Heart left ventricle (tissue), 16 donors: ENCODE data around the gene SNX22. TPM values are rescaled to one million over a fixed set of nuclear protein-coding genes. Genes with fewer than 3 reads are reported as not detected.
A peak's percentile ranks its signal among the peaks of the same experiment; 100 is the strongest.
"Not testable (repeated sequence)": the region's sequence is repeated elsewhere in the genome, so short reads cannot be mapped to it uniquely, and the experiment has no call there.

Experiments
- ATAC-seq, 4 donors: fragments of 200-7000 bp; cut with Tn5 transposase; one replicate each; pipeline ENCODE4 v1.9.1; 2020 to 2022; ENCODE audit warnings: moderate library complexity in 4 of 4, mild to moderate bottlenecking in 3 of 4, moderate number of reproducible peaks in 1 of 4
- DNase-seq, 5 donors: peaks; one replicate each; pipeline ENCODE4 v3.0.0-alpha.2; 2020
- H3K27ac ChIP-seq, 12 donors: fragments of 200-600 bp; sonication (generic) in 4 of 12; one replicate each; pipeline versions ENCODE4 v1.5.0 to v1.8.0; 2016 to 2022; ENCODE audit warnings: mild to moderate bottlenecking in 2 of 12
- H3K27me3 ChIP-seq, 9 donors: fragments of 200-600 bp; sonication (generic) in 2 of 9; one replicate each; pipeline versions ENCODE4 v1.5.1 to v1.8.0; 2016 to 2022; ENCODE audit warnings: mild to moderate bottlenecking in 3 of 9
- H3K36me3 ChIP-seq, 9 donors: fragments of 200-600 bp; sonication (generic) in 2 of 9; one replicate each; pipeline versions ENCODE4 v1.5.0 to v1.8.0; 2018 to 2022; ENCODE audit warnings: mild to moderate bottlenecking in 2 of 9
- H3K4me1 ChIP-seq, 12 donors: fragments of 200-600 bp; sonication (generic) in 4 of 12; one replicate each; pipeline versions ENCODE4 v1.5.0 to v1.8.0; 2016 to 2022; ENCODE audit warnings: mild to moderate bottlenecking in 3 of 12
- H3K4me3 ChIP-seq, 12 donors: fragments of 200-600 bp; sonication (generic) in 4 of 12; one replicate each; pipeline versions ENCODE4 v1.5.0 to v1.8.0; 2017 to 2022; ENCODE audit warnings: mild to moderate bottlenecking in 9 of 12, moderate library complexity in 4 of 12
- H3K9me3 ChIP-seq, 12 donors: fragments of 200-600 bp; sonication (generic) in 4 of 12; one replicate each; pipeline versions ENCODE4 v1.5.0 to v1.8.0; 2016 to 2022; ENCODE audit warnings: mild to moderate bottlenecking in 1 of 12
- POLR2A ChIP-seq, 2 donors: fragments of 450-650 bp; IDR thresholded peaks; one replicate each; pipeline ENCODE4 v1.6.1; 2017; ENCODE audit warnings: antibody characterized with exemption in 2 of 2, mild to moderate bottlenecking in 2 of 2, moderate library complexity in 2 of 2
- WGBS, 4 donors: extraction: QIAGEN DNeasy Blood & Tissue Kit in 2 of 4; methylation state at CpG; one replicate each; pipeline versions ENCODE4 v1.1.5 to v1.1.7; 2013 to 2018; 5-methylcytosine and 5-hydroxymethylcytosine counted together
- intact Hi-C, 10 donors: fragments of 100-400 bp; cut with DNase I; formaldehyde crosslinking; loops; one replicate each; pipeline versions ENCODE4 v1.11.1 to v1.14.2; 2022
- polyA plus RNA-seq, 2 donors: library from polyadenylated mRNA; stranded (reverse); fragments of 200-250 nt; gene quantifications; one replicate each; pipeline ENCODE4 v1.2.3, GENCODE V29; 2013
- total RNA-seq, 9 donors: library from RNA; depleted of rRNA in 2 of 9; stranded (reverse); fragments of >200 nt in 2 of 9; fragmentation: NEBNext Ultra II Directional in 3 of 9; extraction: Animal tissue kit (Norgen Biotek cat#: 25700) in 3 of 9; gene quantifications; one replicate each; pipeline versions ENCODE4 v1.1.0 to v1.2.4, GENCODE V29; 2016 to 2023
- TF ChIP-seq, protein P1 (sequence below), 12 donors: fragments of 200-600 bp; sonication (generic) in 4 of 12; IDR thresholded peaks; one replicate each; pipeline versions ENCODE4 v1.5.0 to v1.8.0; 2018 to 2022; ENCODE audit warnings: antibody characterized with exemption in 12 of 12, mild to moderate bottlenecking in 5 of 12
- donor health status: ischemic (EF 13 %, LVEDD 7.1; RV severe dilation, severe dysfunction).
- donor health status: healthy with polysubstance abuse.
- donor health status: DM: no; HTN: yes; CAD: no.
- donor health status: DM: no; HTN: no; CAD: no.
- donor health status: ischemic (EF 25% LVEDD 6.9; RV normal size, moderate dysfunction).
- donor health status: ischemic (EF 25% LVEDD 5.7; RV mildly dilated, moderate dysfunction).
- donor health status: healthy.
- donor health status: DM: yes; HTN: yes; CAD: no.
- donor health status: ischemic (EF 35%, LVEDD 5.7; RV mildly dilated, moderate dysfunction).
- donor health status: nonischemic (EF 11% LVEDD 7.7; RV severe dilation, severe dysfunction).
- donor health status: DM: yes; HTN: yes; CAD: no.
- donor health status: PGD.
- donor health status: ischemic (EF 29% LVEDD 5.4; RV normal size, mild dysfunction).
- donor health status: nonischemic (EF 23%, LVEDD 6.1; RV moderate dilation, normal function).

Gene SNX22
- total and polyA plus RNA-seq, 11 donors: 0.71 to 6.7 (median 1.9) TPM

GRCh38 chr15:64107337-64107736, 44.2 kb upstream of the SNX22 start:
- intact Hi-C loops: loop anchor here in 1 of 10 donors (5.0 kb wide), 1 partner anchor 45 kb away; the partner anchor contains the start of gene SNX22
- ATAC-seq (no peak), DNase-seq (no peak)
- H3K9me3 ChIP-seq: no peaks in the 10 kb centered on the region
- WGBS, 4 donors: 88 to 100% (median 97%) methylated on average over 1 of the region's 1 CpG
- no peaks in the 10 kb centered on the region for H3K27me3 ChIP-seq
- peak overlapping the region in 1 of 12 donors; percentile 16 for H3K27ac ChIP-seq
- H3K4me3 ChIP-seq: no peak overlapping the region
- H3K36me3 ChIP-seq: peaks cover 0 to 2% (median 0%) of the 10 kb centered on the region in 9 donors
- peaks cover 3 to 92% (median 58%) of the 10 kb centered on the region in 12 donors for H3K4me1 ChIP-seq
- TF ChIP-seq, protein P1, sequence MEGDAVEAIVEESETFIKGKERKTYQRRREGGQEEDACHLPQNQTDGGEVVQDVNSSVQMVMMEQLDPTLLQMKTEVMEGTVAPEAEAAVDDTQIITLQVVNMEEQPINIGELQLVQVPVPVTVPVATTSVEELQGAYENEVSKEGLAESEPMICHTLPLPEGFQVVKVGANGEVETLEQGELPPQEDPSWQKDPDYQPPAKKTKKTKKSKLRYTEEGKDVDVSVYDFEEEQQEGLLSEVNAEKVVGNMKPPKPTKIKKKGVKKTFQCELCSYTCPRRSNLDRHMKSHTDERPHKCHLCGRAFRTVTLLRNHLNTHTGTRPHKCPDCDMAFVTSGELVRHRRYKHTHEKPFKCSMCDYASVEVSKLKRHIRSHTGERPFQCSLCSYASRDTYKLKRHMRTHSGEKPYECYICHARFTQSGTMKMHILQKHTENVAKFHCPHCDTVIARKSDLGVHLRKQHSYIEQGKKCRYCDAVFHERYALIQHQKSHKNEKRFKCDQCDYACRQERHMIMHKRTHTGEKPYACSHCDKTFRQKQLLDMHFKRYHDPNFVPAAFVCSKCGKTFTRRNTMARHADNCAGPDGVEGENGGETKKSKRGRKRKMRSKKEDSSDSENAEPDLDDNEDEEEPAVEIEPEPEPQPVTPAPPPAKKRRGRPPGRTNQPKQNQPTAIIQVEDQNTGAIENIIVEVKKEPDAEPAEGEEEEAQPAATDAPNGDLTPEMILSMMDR (IDR thresholded peaks at IDR 0.05): no peak
- TF ChIP-seq POLR2A (IDR thresholded peaks at IDR 0.05): no peak

DNA sequence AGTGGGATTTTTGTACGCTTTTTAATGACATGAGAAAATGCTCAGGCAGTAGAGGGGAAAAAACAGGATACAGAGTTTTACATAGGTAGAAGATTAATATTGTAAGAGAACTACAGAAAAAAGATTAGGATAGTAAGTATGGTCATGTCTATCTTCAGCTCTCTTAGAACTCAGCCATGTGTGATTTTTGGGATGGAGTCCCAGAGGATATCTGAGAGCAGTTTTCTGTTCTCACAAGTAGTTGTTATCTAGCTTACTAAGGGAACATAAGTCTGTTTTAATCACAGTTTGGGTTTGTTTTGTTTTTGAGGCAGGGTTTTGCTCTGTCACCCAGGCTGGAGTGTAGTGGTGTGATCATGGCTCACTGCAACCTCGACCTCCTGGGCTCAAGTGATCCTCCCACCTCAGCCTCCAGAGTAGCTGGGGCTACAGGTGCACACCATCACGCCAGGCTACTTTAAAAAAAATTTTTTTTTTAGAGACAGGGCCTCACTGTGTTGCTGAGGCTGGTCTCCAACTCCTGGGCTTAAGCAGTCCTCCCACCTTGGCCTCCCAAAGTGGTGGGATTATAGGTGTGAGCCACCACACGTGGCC, 41.3 kb upstream of the SNX22 start:
- Histone ChIP-seq H3K27ac (peak overlapping the region in 3 of 12 donors; percentile 5 to 43 (median 8)), H3K4me1 (peaks cover 3 to 80% (median 53%) of the 10 kb centered on the region in 12 donors), H3K36me3 (peaks cover 0 to 30% (median 27%) of the 10 kb centered on the region in 9 donors)
- H3K27me3 ChIP-seq, H3K9me3 ChIP-seq, H3K4me3 ChIP-seq, intact Hi-C loops, DNase-seq: not testable (repeated sequence)
- peak; percentile 27 to 66 (median 58) for ATAC-seq
- 79 to 89% (median 80%) methylated on average over 4 of the region's 4 CpGs for WGBS, 4 donors

DNA sequence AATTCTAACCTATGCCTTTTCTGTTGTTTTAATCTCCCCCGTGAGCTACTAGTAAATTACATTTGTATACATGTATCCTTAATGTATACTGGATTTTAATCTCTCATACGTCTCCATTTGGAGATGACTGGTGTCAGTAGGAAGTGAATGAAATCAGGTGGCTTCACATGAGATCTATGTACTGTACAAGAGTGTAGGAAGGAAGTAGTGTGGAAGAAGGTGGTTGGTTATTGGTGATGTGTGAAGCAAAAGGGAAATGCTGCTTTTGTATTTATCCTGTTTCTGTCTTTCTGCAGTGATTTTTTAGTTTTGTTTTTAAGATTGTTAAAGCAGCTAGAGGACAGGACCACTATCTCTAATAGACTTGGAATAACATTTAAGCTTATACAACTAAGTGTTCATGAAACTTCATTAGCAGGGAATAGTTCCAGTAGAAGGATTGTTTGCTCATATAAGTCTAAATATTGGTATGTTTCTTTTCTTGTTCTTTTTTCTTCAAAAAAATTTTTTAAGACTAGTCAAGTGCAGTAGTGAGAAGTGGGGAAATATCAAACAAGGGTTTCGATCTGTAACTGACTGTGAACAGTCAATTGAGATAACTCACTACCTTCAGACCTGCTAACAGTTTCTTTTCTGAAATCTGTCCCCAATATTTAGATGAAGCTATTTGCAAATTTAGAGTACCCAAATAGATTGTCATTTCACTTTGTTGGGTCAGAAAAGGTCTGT, 40.4 kb upstream of the SNX22 start:
- Histone ChIP-seq H3K36me3 (peaks cover 0 to 39% (median 36%) of the 10 kb centered on the region in 9 donors), H3K4me1 (peaks cover 3 to 71% (median 44%) of the 10 kb centered on the region in 12 donors), H3K9me3 (no peaks in the 10 kb centered on the region), H3K4me3 (no peak overlapping the region), H3K27me3 (no peaks in the 10 kb centered on the region), H3K27ac (peak overlapping the region in 2 of 12 donors; percentile 1 to 43)
- ATAC-seq: no peak
- intact Hi-C loops: no loop called here
- DNase-seq: no peak
- TF ChIP-seq, protein P1 (IDR thresholded peaks at IDR 0.05): no peak
- TF ChIP-seq POLR2A (IDR thresholded peaks at IDR 0.05): no peak
- WGBS, 4 donors: 70 to 79% (median 76%) methylated on average over 3 of the region's 3 CpGs

DNA sequence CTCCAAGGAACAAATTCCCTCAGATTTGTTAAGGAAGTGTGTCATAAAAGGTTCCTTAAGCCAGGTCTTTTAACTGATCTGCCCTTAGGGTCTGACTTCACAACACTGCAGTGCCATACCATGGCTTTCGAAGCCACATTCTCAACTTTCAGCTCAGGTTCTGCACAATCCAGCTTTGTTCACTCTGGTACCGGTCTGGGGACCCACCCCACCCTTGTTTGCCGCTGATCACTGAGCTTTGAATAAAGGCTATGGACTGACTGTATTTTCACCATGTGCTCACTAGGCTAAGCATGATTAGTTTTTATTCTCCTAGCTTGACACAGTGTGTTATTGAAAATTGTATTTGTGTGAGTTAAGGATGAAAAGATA, 39.9 kb upstream of the SNX22 start:
- peak in 1 of 4 donors; percentile 6 for ATAC-seq
- TF ChIP-seq POLR2A (IDR thresholded peaks at IDR 0.05): no peak
- TF ChIP-seq, protein P1 (IDR thresholded peaks at IDR 0.05): no peak
- DNase-seq: no peak
- intact Hi-C loops: no loop called here
- Histone ChIP-seq H3K4me1 (peaks cover 3 to 65% (median 39%) of the 10 kb centered on the region in 12 donors), H3K9me3 (no peaks in the 10 kb centered on the region), H3K4me3 (no peak overlapping the region), H3K36me3 (peaks cover 0 to 45% (median 41%) of the 10 kb centered on the region in 9 donors), H3K27ac (peak overlapping the region in 2 of 12 donors; percentile 1 to 43), H3K27me3 (no peaks in the 10 kb centered on the region)
- WGBS, 4 donors: 90 to 97% (median 94%) methylated on average over 3 of the region's 3 CpGs
